HG02943 (cell line): ENCODE data around the gene DCTPP1.
"Not testable (repeated sequence)": the region's sequence is repeated elsewhere in the genome, so short reads cannot be mapped to it uniquely, and the experiment has no call there.

ENCODE experiments used
- ATAC-seq: cut with Tn5 transposase; IDR thresholded peaks from one replicate; pipeline ENCODE4 v1.9.1; 2021; ENCODE audit warnings: mild to moderate bottlenecking, low read depth, moderate library complexity; ENCODE audit not compliant: unreplicated experiment

The DCTPP1 gene

GRCh38 chr16:30429678-30430427 lies at the start of gene DCTPP1:
DCTPP1 (minus strand) TSS chr16:30430030; CDS start chr16:30429980, 50 bp downstream.
- peak; percentile 94 for ATAC-seq

DNA sequence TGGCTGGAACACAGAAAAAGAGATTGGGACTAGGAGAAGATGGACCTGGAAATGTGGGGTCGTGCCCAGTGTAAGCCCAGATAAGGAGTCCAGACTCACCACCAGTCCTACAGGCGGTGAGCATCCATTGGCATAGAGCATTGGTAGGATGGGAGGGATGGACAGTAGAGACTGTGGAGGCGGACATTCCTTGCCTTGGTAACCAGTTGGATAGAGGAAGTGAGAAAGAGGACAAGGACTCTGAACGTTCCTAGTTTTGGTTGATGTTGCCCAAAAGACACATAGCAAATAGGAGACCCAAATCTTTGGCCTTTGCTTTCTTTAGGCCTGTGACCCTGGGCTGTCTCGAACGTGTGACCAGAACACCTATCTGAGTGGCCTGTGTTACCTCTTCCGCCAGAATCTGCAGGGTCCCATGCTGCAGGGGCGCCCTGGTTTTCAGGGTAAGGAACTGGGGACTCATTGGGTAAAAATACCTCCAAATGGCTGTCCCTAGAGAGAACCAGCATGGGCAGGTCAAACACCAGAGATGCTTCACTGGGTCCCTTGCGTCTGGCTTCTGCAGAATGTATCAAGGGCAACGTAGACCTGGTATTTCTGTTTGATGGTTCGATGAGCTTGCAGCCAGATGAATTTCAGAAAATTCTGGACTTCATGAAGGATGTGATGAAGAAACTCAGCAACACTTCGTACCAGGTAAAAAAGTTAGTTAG lies 49.1 kb upstream of the DCTPP1 start:
- ATAC-seq, result no peak

DNA sequence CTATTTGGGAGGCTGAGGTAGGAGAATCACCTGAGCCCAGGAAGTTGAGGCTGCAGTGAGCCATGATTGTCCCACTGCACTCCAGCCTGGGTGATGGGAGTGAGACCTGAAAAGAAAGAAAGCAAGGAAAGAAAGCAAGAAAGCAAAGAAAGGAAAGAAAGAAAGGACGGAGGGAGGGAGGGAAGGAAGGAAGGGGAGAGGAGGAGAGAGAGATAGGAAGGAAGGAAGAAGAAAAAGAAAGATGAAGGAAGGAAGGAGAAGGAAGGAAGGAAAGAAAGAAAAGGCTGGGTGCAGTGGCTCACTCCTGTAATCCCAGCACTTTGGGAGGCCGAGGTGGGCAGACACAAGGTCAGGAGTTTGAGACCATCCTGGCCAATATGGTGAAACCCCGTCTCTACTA lies 47.9 kb upstream of the DCTPP1 start:
- ATAC-seq, result not testable (repeated sequence)

DNA sequence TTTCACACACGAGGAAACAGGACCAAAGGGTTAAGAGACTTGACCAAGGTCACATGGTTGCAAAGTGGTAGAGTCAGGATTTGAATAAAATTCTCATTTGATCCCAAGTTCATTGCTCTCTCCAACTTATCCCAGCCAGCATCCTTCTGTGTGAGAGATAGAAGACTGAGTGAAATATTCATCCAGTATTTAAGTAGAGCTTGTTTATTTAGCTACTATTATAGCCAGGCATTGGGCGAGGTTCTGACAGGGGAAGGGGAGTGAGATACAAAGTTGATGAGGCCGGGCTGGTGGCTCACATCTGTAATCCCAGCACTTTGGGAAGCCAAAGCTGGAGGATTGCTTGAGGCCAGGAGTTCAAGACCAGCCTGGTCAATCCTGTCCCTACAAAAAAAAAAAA lies 47.2 kb upstream of the DCTPP1 start:
- no peak for ATAC-seq

DNA sequence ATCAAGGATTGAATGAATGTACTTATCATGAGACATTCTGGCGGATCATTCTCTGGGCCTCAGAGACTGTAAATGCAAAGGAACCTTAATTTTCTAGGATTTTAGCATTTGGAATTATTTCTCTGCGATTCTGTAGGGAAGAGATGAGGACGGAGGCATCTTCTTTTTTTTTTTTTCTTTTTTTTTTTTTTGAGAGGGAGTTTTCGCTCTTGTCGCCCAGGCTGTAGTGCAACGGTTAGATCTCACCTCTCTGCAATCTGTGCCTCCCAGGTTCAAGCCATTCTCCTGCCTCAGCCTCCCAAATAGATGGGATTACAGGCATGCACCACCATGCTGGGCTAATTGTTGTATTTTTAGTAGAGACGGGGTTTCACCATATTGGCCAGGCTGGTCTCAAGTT lies 44.9 kb upstream of the DCTPP1 start:
- no peak for ATAC-seq

- no peak for ATAC-seq
These were observed 44.2 kb upstream of the DCTPP1 start for GRCh38 chr16:30474074-30474452.

GRCh38 chr16:30473231-30474073 lies 43.6 kb upstream of the DCTPP1 start:
- ATAC-seq, result no peak

DNA sequence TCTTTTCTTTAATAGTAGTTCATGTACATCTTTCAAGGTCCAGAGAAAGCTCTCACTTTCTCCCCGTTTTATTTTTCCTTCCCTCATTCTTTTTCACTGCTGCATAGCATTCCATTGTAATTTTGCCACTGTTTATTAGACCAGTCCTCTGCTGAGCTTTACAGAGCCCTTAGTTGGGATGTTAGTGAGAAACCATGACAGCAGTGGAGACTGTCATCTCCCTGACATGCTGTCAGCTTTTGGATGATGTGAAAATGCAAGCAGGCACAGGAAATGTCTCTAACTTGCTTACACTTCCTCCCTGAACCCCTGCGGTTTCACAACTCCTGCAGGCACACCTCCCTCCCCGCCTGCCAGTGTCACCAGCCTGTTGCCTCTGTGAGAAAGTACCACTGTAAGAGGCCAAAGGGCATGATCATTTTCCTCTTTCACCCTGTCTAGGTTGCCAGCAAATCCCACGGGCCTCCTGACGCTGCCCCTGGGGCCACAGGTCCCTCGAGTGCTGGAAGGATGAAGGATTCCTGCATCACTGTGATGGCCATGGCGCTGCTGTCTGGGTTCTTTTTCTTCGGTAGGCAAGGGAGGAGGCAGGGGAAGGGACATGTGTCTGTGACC lies 42.6 kb upstream of the DCTPP1 start, which contains the start of gene ITGAL:
TSS of gene ITGAL (plus strand) at position 415 of the 615 bp plus-strand sequence. CDS start at position 511, 96 bp downstream.
- ATAC-seq, result peak; percentile 63

DNA sequence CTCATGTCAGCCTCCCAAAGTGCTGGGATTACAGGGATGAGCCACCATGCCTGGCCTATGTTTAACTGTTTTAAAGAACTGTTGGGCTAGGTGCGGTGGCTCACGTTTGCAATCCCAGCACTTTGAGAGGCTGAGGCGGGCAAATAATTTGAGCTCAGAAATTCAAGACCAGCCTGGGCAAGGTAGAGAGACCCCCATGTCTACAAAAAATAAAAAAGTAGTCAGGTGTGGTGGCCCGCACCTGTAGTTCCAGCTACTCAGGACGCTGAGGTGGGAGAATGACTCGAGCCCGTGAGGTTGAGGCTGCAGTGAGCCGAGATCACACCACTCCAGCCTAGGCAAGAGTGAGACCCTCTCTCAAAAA lies 40.8 kb upstream of the DCTPP1 start:
- ATAC-seq, result no peak

DNA sequence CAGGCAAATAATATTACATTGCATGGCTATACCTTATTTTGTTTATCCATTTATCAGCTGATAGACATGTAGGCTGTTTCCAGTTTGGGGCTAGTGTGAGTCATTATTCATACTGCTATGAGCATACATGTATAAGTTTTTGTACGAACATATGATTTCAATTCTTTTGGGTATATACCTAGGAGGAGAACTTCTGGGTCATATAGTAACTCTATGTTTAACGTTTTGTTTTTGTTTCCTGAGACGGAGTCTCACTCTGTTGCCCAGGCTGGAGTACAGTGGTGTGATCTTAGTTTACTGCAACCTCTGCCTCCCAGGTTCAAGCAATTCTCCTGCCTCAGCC lies 40.3 kb upstream of the DCTPP1 start:
- no peak for ATAC-seq

DNA sequence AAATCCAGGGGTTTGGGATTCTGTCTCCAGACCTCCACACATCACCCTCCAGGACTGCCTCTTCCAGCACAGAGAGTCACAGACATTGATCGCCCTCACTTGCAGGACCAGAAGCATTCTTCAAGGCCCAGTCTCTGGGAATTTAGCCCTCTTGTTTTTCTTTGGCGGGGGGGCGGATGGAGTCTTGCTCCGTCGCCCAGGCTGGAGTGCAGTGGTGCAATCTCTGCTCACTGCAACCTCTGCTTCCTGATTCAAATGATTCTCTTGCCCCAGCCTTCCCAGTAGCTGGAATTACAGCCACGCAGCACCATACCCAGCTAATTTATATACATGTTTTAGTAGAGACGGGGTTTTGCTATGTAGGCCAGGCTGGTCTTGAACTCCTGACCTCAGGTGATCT lies 34.2 kb upstream of the DCTPP1 start:
- no peak for ATAC-seq

GRCh38 chr16:30461426-30461825 lies 31.6 kb upstream of the DCTPP1 start:
- ATAC-seq, result not testable (repeated sequence)

DNA sequence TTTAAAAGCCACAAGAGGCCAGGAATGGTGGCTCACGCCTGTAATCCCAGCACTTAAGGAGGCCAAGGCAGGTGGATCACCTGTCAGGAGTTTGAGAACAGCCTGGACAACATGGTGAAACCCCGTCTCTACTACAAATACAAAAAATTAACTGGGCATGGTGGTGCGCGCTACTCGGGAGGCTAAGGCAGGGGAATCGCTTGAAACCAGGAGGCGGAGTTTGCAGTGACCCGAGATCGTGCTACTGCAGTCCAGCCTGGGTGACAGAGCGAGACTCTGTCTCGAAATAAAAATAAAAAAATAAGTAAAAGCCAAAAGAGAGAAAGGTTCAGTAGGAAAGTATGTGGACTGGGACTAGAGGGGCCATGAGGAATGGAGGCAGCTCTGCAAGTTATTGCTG lies 29.6 kb upstream of the DCTPP1 start:
- ATAC-seq, result no peak

- ATAC-seq, result peak; percentile 70
These were observed 28.9 kb upstream of the DCTPP1 start for GRCh38 chr16:30458561-30459394.

DNA sequence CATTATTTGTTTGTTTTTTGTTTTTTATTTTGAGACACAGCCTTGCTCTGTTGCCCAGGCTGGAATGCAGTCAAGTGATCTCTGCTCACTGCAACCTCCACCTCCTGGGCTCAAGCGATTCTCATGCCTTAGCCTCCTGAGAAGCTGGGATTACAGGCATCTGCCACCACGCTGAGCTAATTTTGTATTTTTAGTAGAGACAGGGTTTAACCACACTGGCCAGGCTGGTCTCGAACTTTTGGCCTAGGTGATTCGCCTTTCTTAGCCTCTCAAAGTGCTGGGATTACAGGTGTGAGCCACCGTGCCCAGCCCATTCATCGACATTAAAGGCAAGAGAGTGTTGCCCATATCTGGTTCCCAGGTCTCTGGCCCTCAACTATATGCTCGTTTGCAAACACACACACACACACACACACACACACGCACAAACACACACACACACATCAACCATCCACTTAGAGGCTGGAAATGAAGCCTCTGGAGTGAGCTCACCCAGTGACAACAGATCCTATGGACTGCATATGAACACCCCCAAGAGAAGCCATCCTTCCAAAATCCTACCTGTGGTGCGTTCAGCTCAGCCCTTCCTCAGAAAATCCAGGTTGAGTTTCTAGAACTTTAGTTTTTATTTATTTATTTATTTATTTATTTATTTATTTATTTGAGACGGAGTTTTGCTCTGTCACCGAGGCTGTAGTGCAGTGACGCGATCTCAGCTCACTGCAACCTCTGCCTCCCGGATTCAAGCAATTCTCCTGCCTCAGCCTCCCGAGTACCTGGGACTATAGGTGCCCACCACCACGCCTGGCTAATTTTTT lies 28.1 kb upstream of the DCTPP1 start:
- ATAC-seq, result no peak

- ATAC-seq, result no peak
These were observed 27.4 kb upstream of the DCTPP1 start for GRCh38 chr16:30457256-30457655.

DNA sequence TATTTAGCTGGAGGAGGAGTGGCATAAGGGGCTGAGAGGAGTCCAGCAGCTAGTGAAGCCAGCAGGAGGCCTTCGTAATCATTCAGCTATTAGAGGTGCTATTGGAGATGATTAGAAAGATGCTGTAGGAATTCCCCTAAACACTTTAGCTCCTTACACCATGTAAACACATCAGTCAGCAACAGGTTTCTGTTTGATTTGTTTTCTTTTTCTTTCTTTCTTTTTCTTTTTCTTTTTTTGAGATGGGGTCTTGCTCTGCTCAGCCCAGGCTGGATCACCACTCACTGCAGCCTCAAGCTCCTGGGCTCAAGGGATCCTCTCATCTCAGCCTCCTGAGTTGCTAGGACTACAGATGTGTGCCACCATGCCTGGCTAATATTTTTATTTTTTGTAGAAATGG lies 26.5 kb upstream of the DCTPP1 start:
- no peak for ATAC-seq

DNA sequence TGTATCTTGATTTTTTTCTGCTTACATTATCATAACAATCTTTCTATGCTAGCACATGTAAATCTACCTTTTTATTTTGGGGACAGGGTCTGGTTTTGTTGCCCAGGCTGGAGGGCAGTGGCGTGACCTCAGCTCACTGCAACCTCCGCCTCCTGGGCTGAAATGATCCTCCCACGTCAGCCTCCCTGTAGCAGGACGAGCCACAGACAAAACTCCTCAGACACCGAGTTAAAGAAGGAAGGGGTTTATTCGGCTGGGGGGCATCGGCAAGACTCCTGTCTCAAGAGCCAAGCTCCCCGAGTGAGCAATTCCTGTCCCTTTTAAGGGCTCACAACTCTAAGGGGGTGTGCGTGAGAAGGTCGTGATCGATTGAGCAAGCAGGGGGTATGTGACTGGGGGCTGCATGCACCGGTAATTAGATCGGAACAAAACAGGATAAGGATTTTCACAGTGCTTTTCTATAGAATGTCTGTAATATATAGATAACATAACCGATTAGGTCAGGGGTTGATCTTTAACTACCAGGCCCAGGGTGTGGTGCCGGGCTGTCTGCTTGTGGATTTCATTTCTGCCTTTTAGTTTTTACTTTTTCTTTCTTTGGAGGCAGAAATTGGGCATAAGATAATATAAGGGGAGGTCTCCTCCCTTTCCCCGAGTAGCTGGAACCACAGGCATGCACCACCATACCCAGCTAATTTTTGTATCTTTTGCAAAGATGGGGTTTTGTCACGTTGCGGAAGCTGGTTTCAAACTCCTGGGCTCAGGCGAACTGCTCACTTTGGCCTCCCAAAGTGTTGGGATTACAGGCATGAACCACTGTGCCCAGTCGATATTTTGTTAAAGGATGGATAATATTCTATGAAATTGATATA lies 23.1 kb upstream of the DCTPP1 start:
- ATAC-seq, result not testable (repeated sequence)
